Naive B cell (primary cell): ENCODE measurements around the gene NLRP1. TPM values are rescaled to one million over a fixed set of nuclear protein-coding genes. Genes with fewer than 3 reads are reported as not detected.

Experiments used
- ATAC-seq, 2 donors: fragments of 150-1000 bp; cut with Tn5 transposase; 2 replicates each; pipeline ENCODE4 v1.10.0; 2021; ENCODE audit warnings: low read depth in 2 of 2, mild to moderate bottlenecking in 2 of 2, moderate library complexity in 2 of 2
- DNase-seq: peaks from one replicate; pipeline ENCODE4 v3.0.0; 2022
- H3K27ac Mint-ChIP-seq, 6 donors: one replicate each; pipeline ENCODE4 v1.8.0; 2020 to 2022; ENCODE audit warnings: mild to moderate bottlenecking in 6 of 6, mixed read lengths in 6 of 6, moderate library complexity in 5 of 6, inconsistent platforms in 2 of 6
- H3K27me3 Mint-ChIP-seq, 3 donors: one replicate each; pipeline ENCODE4 v1.8.0; 2021 to 2022; ENCODE audit warnings: mixed read lengths in 3 of 3, mild to moderate bottlenecking in 1 of 3
- H3K36me3 Mint-ChIP-seq, 2 donors: one replicate each; pipeline ENCODE4 v1.8.0; 2020 to 2022; ENCODE audit warnings: mixed read lengths in 2 of 2, inconsistent platforms in 1 of 2, mild to moderate bottlenecking in 1 of 2
- H3K4me1 Mint-ChIP-seq, 3 donors: one replicate each; pipeline ENCODE4 v1.8.0; 2020 to 2022; ENCODE audit warnings: mixed read lengths in 3 of 3, inconsistent platforms in 1 of 3, mild to moderate bottlenecking in 1 of 3, moderate library complexity in 1 of 3
- H3K4me3 Mint-ChIP-seq, 8 donors: one replicate each; pipeline ENCODE4 v1.8.0; 2020 to 2022; ENCODE audit warnings: mild to moderate bottlenecking in 8 of 8, mixed read lengths in 8 of 8, moderate library complexity in 8 of 8, inconsistent platforms in 2 of 8
- H3K9me3 Mint-ChIP-seq, 7 donors: one replicate each; pipeline ENCODE4 v1.8.0; 2020 to 2022; ENCODE audit warnings: mixed read lengths in 7 of 7, mild to moderate bottlenecking in 5 of 7, inconsistent platforms in 2 of 7, moderate library complexity in 1 of 7
- polyA plus RNA-seq, 6 donors: library from polyadenylated mRNA; unstranded; fragments of 300-500 nt; fragmentation: Illumina TruSeq; gene quantifications; one replicate each; pipeline ENCODE4 v1.2.3, GENCODE V29; 2021; ENCODE audit warnings: low read depth in 6 of 6

Gene NLRP1
- polyA plus RNA-seq, 6 donors from 2014 or later: 8.8 to 43.3 (median 18.2) TPM

DNA sequence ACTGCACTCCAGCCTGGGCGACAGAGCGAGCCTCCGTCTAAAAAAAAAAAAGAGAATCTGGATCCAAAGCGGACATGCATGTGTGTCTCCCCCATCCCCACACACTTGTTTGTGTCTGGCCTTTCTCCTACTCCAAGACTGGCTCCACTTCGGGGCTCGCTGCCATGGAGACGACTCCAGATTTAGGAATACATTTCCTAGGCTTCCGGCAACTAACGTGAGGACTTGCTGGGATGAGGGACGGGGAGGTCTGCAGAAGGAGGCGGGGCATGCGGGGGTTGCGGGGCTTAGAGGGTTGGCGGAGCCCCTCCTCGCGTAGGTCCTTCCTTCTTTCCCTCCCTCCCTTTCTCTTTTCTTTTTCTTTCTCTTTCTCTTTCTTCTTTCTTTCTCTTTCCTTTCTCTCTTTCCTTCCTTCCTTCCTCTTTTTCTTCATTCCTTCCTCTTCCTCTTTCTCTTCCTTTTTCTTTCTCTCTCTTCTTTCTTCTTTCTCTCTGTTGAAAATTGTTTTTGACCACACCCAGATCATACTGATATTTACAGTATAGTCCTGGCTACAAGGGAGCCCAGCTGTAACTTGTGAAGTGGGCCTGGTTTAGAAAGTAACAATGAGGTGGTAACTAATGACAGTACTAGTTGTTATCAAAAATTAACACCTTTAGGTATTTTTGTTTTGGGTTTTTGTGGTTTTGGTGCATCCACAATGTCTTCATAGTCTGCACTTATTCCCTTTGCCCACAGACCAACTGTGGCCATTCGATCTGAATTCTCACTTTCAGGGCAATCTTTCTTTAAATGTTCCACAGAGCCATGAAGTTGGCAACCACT lies 72.7 kb downstream of the NLRP1 start:
- H3K4me1 Mint-ChIP-seq: peaks cover 7 to 24% (median 12%) of the 10 kb centered on the region in 3 donors
- peak overlapping the region in 5 of 6 donors; percentile 15 to 96 (median 75) for H3K27ac Mint-ChIP-seq
- H3K4me3 Mint-ChIP-seq: peak overlapping the region in 2 of 8 donors; percentile 42 to 65
- no peaks in the 10 kb centered on the region for H3K27me3 Mint-ChIP-seq
- DNase-seq (no peak), ATAC-seq (no peak)
- peaks cover 0 to 5% (median 0%) of the 10 kb centered on the region in 7 donors for H3K9me3 Mint-ChIP-seq
- H3K36me3 Mint-ChIP-seq: peaks cover 20 to 46% of the 10 kb centered on the region in 2 donors

DNA sequence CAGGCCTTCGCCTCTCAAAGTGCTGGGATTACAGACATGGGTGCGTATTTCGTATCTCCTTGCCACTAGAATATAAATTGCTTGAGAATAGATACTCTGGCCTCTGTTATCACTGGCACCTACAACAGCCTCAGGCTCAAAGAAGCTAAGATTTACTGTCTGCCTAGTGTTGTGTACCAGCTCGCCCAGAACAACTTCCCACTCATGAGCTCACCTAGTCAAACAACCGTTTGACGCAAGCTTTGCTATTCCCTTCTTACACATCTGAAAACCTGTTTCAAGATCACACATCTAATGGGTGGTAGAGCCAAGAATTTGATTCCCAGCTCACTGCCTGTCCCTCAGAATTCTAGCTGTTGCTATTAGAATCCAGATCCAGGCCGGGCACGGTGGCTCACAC lies 73.5 kb downstream of the NLRP1 start:
- no peak for ATAC-seq
- H3K4me1 Mint-ChIP-seq: peaks cover 7 to 24% (median 13%) of the 10 kb centered on the region in 3 donors
- DNase-seq: no peak
- H3K36me3 Mint-ChIP-seq: peaks cover 17 to 43% of the 10 kb centered on the region in 2 donors
- no peaks in the 10 kb centered on the region for H3K27me3 Mint-ChIP-seq
- peaks cover 0 to 5% (median 0%) of the 10 kb centered on the region in 7 donors for H3K9me3 Mint-ChIP-seq
- no peak overlapping the region for H3K4me3 Mint-ChIP-seq
- H3K27ac Mint-ChIP-seq: no peak overlapping the region

DNA sequence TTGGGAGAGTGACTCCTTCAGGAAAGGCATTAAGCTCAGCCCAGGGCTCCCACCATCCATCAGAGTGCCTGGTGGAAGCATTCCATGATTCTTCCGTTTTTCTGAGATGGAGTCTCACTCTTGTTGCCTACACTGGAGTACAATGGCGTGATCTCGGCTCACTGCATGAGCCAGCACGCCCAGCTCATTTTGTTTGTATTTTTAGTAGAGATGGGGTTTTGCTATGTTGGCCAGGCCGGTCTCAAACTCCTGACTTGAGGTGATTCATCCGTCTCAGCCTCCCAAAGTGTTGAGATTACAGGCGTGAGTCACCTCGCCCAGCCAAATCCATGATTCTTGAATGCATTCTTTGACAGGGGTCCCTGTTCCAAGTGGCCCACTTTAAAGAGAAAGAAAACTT lies 74.8 kb downstream of the NLRP1 start:
- DNase-seq (no peak), ATAC-seq (no peak)
- Mint-ChIP-seq H3K36me3 (peaks cover 10 to 34% of the 10 kb centered on the region in 2 donors), H3K9me3 (peaks cover 0 to 5% (median 0%) of the 10 kb centered on the region in 7 donors), H3K4me3 (no peak overlapping the region), H3K27ac (peak overlapping the region in 1 of 6 donors; percentile 83), H3K4me1 (peaks cover 7 to 24% (median 16%) of the 10 kb centered on the region in 3 donors), H3K27me3 (no peaks in the 10 kb centered on the region)

DNA sequence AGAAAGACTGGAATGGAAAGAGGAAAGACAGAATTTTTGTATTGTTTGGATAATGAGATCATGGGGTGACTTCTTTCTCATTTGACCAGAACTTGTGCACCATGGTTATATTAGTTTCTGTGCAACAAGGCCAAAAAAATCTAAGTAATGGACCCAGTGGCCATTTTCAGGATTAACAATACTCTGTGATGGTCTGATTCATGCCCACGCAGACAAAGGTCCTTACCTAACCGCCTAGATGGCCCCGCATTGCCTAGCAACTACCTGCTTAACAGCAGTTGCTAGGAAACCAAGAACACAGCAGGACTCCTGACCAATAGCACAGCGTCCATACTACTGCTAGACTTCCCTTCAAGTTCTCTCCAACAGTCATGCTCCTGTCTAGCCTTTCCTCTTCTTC lies 75.5 kb downstream of the NLRP1 start:
- ATAC-seq (no peak), DNase-seq (no peak)
- Mint-ChIP-seq H3K36me3 (peaks cover 10 to 28% of the 10 kb centered on the region in 2 donors), H3K27ac (peak overlapping the region in 2 of 6 donors; percentile 81 to 83), H3K4me3 (no peak overlapping the region), H3K4me1 (peaks cover 7 to 21% (median 16%) of the 10 kb centered on the region in 3 donors), H3K27me3 (no peaks in the 10 kb centered on the region), H3K9me3 (peaks cover 0 to 5% (median 0%) of the 10 kb centered on the region in 7 donors)

DNA sequence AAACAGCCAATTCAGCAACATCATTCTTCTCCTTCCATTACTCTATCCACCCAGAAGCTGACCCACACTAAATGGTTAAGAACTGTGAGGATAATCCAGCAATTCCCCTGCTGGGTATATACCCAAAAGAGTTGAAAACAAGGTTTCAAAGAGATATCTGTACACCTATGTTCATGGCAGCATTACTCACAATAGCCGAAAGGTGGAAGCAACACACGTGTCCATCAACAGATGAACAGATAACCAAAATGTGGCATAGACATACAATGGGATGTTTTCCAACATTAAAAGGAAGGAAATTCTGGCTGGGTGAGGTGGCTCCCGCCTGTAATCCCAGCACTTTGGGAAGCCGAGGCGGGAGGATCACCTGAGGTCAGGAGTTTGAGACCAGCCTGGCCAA lies 78.0 kb downstream of the NLRP1 start:
- Mint-ChIP-seq H3K27me3 (no peaks in the 10 kb centered on the region), H3K9me3 (no peaks in the 10 kb centered on the region), H3K36me3 (peaks cover 5 to 18% of the 10 kb centered on the region in 2 donors), H3K4me3 (no peak overlapping the region), H3K4me1 (peaks cover 7 to 16% (median 10%) of the 10 kb centered on the region in 3 donors), H3K27ac (peak overlapping the region in 1 of 6 donors; percentile 44)
- no peak for ATAC-seq
- no peak for DNase-seq

DNA sequence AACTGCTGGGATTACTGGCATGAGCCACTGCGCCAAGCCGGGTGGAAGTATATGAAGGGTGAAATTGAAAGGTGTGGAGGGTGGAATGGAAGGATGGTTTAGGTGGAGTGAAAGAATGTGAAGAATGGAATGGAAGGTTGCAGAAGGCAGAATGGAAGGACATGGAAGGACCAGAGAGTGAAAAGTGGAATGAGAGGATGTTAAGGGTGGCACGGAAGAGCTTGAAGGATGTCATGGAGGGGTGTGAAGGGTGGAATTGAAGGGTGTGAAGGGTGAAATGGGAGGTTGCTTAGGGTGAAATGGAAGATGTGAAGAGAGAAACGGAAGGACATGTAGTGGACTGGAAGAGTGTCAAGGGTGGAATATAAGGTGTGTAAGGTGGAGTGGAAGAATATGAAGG lies 81.8 kb downstream of the NLRP1 start:
- H3K27ac Mint-ChIP-seq: peak overlapping the region in 3 of 6 donors; percentile 6 to 71 (median 41)
- H3K36me3 Mint-ChIP-seq: peaks cover 5 to 18% of the 10 kb centered on the region in 2 donors

DNA sequence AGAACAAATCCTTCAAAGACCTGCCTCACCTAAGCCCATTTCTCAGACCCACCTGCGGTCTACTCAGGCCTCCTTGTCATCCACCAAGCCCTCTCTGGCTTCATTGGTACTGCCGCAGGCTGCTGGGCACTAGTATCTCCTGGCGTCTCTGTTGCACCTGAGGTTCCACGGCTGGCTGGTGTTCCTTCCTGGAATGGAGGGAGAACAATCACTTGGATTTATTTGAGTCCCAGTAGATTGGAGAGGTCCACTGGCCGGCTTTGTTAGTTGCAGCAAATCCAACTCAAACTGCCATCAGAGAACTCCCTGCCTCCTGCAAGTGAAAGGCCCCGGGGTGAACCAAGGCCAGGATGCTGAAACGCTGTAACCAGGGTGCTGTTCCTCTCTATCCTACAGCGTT lies 82.6 kb downstream of the NLRP1 start:
- H3K36me3 Mint-ChIP-seq: peaks cover 5 to 18% of the 10 kb centered on the region in 2 donors
- peaks cover 21 to 29% (median 25%) of the 10 kb centered on the region in 3 donors for H3K4me1 Mint-ChIP-seq
- H3K9me3 Mint-ChIP-seq: no peaks in the 10 kb centered on the region
- peak overlapping the region; percentile 3 to 95 (median 87) for H3K27ac Mint-ChIP-seq
- DNase-seq (no peak), ATAC-seq (no peak)
- H3K27me3 Mint-ChIP-seq: peaks cover 0 to 6% (median 0%) of the 10 kb centered on the region in 3 donors
- peak overlapping the region; percentile 37 to 95 (median 74) for H3K4me3 Mint-ChIP-seq

More for the DNA sequence above, 81.8 kb downstream of the NLRP1 start:
- DNase-seq: no peak
- Mint-ChIP-seq H3K4me3 (peak overlapping the region in 3 of 8 donors; percentile 12 to 80 (median 42)), H3K27me3 (no peaks in the 10 kb centered on the region), H3K4me1 (peaks cover 21 to 29% (median 25%) of the 10 kb centered on the region in 3 donors), H3K9me3 (no peaks in the 10 kb centered on the region)
- no peak for ATAC-seq

DNA sequence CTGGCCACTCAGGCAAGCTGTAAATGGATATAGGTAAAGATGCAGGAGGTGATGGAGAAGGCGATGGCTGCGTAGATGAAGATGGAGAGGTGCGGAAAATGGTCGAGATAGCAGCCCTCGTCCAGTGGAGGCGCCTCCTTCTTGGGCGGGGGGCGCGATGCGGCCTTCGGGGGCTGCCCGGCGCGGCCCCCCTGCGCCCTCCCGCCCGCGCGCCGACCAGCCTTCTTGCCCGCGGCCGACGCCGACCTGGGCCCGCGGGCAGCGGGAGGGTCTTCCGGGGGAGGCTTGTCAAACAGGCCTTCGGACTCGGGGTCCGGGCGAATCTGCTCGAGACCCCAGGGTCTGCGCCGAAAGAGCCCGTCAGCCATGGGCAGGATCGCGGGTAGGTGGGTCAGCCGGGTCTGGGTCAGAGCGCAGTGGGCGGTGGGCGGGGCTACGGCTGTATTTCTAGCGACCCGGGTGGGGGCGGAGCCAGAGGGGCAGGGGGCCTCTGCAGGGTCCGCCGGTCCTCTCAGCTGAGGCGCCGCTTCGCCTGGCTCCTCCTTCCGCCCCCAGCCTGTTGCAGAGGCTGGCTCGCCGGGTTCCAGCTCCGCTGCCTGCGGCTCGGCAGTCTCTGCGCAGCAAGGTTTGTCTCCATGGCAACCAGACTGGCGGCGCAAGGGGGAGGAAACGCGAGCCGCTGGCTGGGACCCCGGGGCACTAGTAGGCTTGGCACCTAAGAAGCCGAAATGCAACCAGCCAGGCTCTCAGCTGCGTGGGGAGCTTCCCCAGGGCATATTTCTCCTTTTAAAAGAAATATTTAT lies 83.5 kb downstream of the NLRP1 start:
- Mint-ChIP-seq H3K27ac (peak overlapping the region; percentile 47 to 95 (median 88)), H3K27me3 (peaks cover 0 to 6% (median 0%) of the 10 kb centered on the region in 3 donors), H3K4me3 (peak overlapping the region; percentile 80 to 97 (median 94)), H3K9me3 (no peaks in the 10 kb centered on the region), H3K4me1 (peaks cover 20 to 29% (median 25%) of the 10 kb centered on the region in 3 donors), H3K36me3 (peaks cover 3 to 15% of the 10 kb centered on the region in 2 donors)
- peak; percentile 75 for DNase-seq
- peak; percentile 94 to 97 for ATAC-seq

DNA sequence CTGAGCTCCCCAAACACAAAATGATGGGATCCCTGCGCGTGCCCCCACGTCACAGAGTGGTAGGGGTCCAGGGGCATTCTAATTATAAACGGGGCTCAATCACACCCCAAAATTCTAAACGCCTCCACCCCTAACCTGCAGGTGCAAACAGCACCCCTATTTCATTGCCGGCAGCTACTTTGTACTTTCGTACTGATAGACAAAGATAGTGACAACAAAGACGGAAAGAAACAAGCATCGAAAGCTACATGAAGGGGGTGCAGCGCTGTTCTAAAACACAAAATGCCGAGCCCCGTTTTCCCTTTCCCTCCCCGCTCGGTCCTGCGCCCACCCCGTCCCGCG lies 84.1 kb downstream of the NLRP1 start:
- peaks cover 0 to 6% (median 0%) of the 10 kb centered on the region in 3 donors for H3K27me3 Mint-ChIP-seq
- peak overlapping the region in 5 of 6 donors; percentile 74 to 95 (median 84) for H3K27ac Mint-ChIP-seq
- DNase-seq (peak; percentile 1), ATAC-seq (no peak)
- H3K9me3 Mint-ChIP-seq: no peaks in the 10 kb centered on the region
- peaks cover 0 to 11% of the 10 kb centered on the region in 2 donors for H3K36me3 Mint-ChIP-seq
- H3K4me3 Mint-ChIP-seq: peak overlapping the region; percentile 80 to 97 (median 94)
- peaks cover 17 to 29% (median 25%) of the 10 kb centered on the region in 3 donors for H3K4me1 Mint-ChIP-seq

DNA sequence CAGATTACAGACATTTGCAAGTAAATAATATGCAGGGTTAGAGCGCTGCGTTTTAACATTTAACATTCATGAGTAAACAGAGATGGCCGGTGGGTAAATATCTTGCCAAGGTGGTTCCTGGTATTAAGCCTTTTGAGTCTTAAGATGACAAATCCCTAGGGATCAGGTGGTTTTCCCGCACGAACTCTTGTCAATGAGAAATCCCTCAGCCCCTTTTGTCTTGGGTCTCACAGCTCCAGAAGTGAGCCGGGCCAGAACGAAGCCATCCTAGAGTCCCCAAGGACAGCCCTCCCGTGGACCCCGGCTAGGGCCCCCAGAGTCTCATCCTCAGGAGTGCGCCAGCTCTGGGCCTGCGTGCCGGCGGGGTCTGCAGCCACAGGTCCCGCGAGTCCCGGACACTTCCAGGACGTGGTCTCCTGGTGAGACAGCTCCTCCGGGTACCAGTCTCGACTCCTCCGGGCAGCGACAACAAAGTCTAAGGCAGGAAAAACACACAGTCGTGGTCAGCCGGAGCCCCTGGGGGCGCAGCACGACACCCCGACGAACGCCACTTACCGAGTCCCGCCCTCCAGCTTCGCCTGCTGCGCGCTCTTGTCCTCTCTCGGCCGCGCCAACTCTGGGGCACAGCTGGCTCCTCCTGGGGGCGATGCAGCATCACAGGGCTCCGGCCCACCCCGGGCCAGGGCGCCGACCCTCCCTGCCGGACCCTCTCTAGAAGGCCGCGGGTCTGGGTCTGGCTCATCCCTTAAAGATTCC lies 84.7 kb downstream of the NLRP1 start:
- Mint-ChIP-seq H3K27me3 (peaks cover 0 to 6% (median 0%) of the 10 kb centered on the region in 3 donors), H3K4me1 (peaks cover 17 to 29% (median 25%) of the 10 kb centered on the region in 3 donors), H3K9me3 (no peaks in the 10 kb centered on the region), H3K27ac (peak overlapping the region in 4 of 6 donors; percentile 28 to 85 (median 78)), H3K4me3 (peak overlapping the region in 7 of 8 donors; percentile 34 to 97 (median 95)), H3K36me3 (peaks cover 0 to 11% of the 10 kb centered on the region in 2 donors)
- ATAC-seq (peak in 1 of 2 donors; percentile 14), DNase-seq (no peak)

DNA sequence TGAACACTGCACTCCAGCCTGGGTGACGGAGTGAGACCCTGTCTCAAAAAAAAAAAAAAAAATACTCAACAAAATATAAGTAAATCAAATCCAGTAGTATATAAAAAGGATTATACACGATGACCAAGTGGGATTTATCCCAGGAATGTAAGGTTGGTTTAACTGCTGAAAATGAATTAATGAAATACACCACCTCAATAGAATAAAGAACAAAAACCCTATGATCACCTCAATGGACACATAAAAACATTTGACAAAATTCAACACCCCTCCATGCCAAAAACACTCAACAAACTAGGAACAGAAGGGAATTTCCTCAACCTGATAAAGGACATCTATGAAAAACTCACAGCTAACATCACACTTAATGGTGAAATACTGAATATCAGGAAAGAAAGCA lies 91.3 kb downstream of the NLRP1 start:
- ATAC-seq (no peak), DNase-seq (no peak)
- peaks cover 0 to 5% (median 0%) of the 10 kb centered on the region in 7 donors for H3K9me3 Mint-ChIP-seq
- no peak overlapping the region for H3K4me3 Mint-ChIP-seq
- H3K27me3 Mint-ChIP-seq: peaks cover 0 to 6% (median 0%) of the 10 kb centered on the region in 3 donors
- H3K36me3 Mint-ChIP-seq: peaks cover 6 to 10% of the 10 kb centered on the region in 2 donors
- peaks cover 5 to 6% (median 5%) of the 10 kb centered on the region in 3 donors for H3K4me1 Mint-ChIP-seq
- H3K27ac Mint-ChIP-seq: no peak overlapping the region

DNA sequence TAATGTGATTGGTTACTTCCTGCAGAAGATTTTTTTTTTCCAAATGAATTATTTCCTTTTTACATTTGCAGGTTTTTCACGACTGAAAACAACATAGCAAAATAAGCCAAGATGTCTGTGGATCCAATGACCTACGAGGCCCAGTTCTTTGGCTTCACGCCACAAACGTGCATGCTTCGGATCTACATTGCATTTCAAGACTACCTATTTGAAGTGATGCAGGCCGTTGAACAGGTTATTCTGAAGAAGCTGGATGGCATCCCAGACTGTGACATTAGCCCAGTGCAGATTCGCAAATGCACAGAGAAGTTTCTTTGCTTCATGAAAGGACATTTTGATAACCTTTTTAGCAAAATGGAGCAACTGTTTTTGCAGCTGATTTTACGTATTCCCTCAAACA lies 95.6 kb downstream of the NLRP1 start:
- Mint-ChIP-seq H3K27me3 (no peaks in the 10 kb centered on the region), H3K27ac (peak overlapping the region in 1 of 6 donors; percentile 40), H3K36me3 (peaks cover 8 to 13% of the 10 kb centered on the region in 2 donors), H3K4me3 (peak overlapping the region in 2 of 8 donors; percentile 29 to 100), H3K4me1 (peaks cover 21 to 37% (median 26%) of the 10 kb centered on the region in 3 donors), H3K9me3 (peaks cover 0 to 5% (median 0%) of the 10 kb centered on the region in 7 donors)
- DNase-seq: no peak
- ATAC-seq: no peak
